Measurements from ENCODE around the gene ZNF609. TPM values are rescaled to one million over a fixed set of nuclear protein-coding genes. Genes with fewer than 3 reads are reported as not detected.
A peak's percentile ranks its signal among the peaks of the same experiment; 100 is the strongest.

The ZNF609 gene
- total RNA-seq, 1 donor from 2014 or later: 11.3 TPM

DNA sequence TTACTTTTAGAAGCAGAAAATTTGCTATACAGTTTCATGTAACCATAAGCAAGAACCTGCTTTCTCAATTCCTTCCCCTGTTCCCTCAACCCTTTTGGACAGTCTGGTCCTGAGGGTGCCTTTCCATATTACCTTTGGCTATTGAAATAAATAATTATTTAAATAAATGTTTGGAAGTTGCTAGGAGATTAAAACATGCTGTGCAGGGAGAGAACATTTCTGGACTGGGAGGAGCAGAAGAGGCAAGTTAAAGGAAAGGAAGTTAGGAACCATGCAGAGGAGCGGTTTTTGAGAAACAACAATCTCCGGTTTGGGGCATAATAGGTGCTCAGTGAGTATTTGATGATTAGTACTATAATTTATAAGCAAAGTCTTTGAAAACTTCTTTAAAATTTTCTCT is 41.8 kb downstream of the ZNF609 start:
- no peak for FAIRE-seq
- TF ChIP-seq, protein P1, sequence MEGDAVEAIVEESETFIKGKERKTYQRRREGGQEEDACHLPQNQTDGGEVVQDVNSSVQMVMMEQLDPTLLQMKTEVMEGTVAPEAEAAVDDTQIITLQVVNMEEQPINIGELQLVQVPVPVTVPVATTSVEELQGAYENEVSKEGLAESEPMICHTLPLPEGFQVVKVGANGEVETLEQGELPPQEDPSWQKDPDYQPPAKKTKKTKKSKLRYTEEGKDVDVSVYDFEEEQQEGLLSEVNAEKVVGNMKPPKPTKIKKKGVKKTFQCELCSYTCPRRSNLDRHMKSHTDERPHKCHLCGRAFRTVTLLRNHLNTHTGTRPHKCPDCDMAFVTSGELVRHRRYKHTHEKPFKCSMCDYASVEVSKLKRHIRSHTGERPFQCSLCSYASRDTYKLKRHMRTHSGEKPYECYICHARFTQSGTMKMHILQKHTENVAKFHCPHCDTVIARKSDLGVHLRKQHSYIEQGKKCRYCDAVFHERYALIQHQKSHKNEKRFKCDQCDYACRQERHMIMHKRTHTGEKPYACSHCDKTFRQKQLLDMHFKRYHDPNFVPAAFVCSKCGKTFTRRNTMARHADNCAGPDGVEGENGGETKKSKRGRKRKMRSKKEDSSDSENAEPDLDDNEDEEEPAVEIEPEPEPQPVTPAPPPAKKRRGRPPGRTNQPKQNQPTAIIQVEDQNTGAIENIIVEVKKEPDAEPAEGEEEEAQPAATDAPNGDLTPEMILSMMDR (IDR thresholded peaks at IDR 0.05; ENCODE audit: insufficient read depth, low read length, severe bottlenecking): no peak
- DNase-seq (ENCODE audit: low read depth): no peak
- Histone ChIP-seq H3K27me3 (ENCODE audit: control insufficient read depth, insufficient read depth, low read length) (no peaks in the 10 kb centered on the region), H3K4me3 (ENCODE audit: low read depth, low read length) (no peak overlapping the region), H3K36me3 (ENCODE audit: control insufficient read depth, insufficient read depth, low read length) (peaks cover 8% of the 10 kb centered on the region)

DNA sequence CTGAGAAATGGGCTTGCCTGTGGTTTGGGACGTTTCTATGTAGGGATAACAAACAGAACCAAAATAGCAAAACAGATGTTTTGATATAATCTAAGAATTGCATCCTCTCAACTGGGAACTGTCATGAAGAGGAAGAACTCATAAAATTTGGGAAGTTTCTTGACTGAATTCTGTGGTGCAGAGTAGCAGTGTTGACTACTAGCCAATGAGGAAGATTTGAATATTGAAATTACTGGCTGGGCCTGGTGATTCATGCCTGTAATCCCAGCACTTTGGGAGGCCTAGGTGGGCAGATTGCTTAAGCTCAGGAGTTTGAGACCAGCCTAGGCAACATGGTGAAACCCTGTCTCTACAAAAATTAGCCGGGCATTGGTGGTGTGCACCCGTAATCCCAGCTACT is 42.2 kb downstream of the ZNF609 start:
- TF ChIP-seq, protein P1 (IDR thresholded peaks at IDR 0.05; ENCODE audit: insufficient read depth, low read length, severe bottlenecking): no peak
- Histone ChIP-seq H3K27me3 (ENCODE audit: control insufficient read depth, insufficient read depth, low read length) (no peaks in the 10 kb centered on the region), H3K4me3 (ENCODE audit: low read depth, low read length) (no peak overlapping the region), H3K36me3 (ENCODE audit: control insufficient read depth, insufficient read depth, low read length) (peaks cover 8% of the 10 kb centered on the region)
- DNase-seq (ENCODE audit: low read depth) (peak; percentile 22), FAIRE-seq (no peak)

DNA sequence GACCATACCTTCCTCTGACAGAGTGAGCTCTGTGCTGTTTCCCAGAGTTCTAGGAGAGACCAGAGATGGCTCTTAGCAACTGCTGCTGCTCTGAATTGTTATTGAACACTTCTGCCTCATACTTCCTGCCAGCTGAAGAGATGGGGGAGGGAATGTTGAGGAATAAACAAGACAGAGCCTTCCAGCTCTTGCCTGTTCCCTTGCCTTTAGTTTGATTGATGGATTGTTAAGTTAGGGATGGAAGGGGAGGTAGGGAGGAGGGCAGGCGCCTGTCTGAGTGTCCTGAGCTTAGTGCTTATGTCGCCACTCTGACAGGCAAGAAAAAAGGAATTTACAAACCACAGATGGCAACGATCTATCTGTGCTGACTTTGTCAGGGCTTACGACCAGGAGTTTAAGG is 42.8 kb downstream of the ZNF609 start:
- FAIRE-seq (no peak), DNase-seq (ENCODE audit: low read depth) (no peak)
- H3K27me3 ChIP-seq (ENCODE audit: control insufficient read depth, insufficient read depth, low read length): no peaks in the 10 kb centered on the region
- peaks cover 8% of the 10 kb centered on the region for H3K36me3 ChIP-seq (ENCODE audit: control insufficient read depth, insufficient read depth, low read length)
- no peak overlapping the region for H3K4me3 ChIP-seq (ENCODE audit: low read depth, low read length)
- TF ChIP-seq, protein P1 (IDR thresholded peaks at IDR 0.05; ENCODE audit: insufficient read depth, low read length, severe bottlenecking): no peak

DNA sequence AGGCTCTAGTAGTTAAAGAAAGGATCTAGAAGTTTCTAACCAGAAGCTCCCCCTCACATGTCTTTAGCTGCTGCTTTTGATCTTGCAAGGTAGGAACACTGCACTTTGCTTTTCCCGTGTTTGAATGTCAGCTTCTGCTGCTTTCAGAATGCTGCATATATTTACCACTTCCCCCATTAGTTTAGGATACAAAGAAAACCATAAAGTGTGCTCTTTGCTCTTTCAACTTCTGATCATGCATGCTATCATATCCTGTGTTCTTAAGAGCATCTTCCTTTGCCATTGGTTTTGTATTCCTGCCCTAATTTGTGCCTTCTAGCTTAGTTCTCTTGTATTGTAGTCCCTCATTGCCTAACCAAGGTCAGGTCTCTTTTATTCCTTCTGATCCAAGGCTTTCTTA is 43.3 kb downstream of the ZNF609 start:
- FAIRE-seq (no peak), DNase-seq (ENCODE audit: low read depth) (no peak)
- Histone ChIP-seq H3K36me3 (ENCODE audit: control insufficient read depth, insufficient read depth, low read length) (peaks cover 8% of the 10 kb centered on the region), H3K27me3 (ENCODE audit: control insufficient read depth, insufficient read depth, low read length) (no peaks in the 10 kb centered on the region), H3K4me3 (ENCODE audit: low read depth, low read length) (no peak overlapping the region)
- TF ChIP-seq, protein P1 (IDR thresholded peaks at IDR 0.05; ENCODE audit: insufficient read depth, low read length, severe bottlenecking): no peak

DNA sequence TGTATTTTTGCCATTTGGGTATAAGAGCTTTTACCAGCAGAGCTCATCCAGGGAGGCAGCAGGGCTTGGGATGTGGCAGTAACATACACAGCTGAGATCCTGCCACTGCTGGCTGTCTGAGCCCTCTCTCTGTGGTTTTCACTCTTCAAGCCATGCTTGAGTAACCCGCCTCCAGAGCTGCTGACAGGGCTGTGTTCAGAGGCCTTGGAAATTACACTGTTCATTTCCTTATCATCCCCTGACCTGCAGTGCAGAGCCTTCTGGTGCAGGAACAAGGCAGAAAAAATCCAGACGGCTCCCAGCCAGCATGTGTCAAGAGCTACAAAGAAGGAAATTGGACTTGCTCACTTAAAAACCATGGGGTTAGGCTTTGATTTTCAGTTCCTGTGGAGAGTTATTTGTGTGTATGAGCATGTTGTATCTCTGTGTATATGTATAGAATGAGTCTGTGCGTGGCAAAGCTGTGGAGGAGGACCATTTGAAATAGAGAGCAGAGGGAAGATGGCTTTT is 47.0 kb downstream of the ZNF609 start:
- no peak overlapping the region for H3K4me3 ChIP-seq (ENCODE audit: low read depth, low read length)
- no peaks in the 10 kb centered on the region for H3K27me3 ChIP-seq (ENCODE audit: control insufficient read depth, insufficient read depth, low read length)
- TF ChIP-seq, protein P1 (IDR thresholded peaks at IDR 0.05; ENCODE audit: insufficient read depth, low read length, severe bottlenecking): no peak
- FAIRE-seq (no peak), DNase-seq (ENCODE audit: low read depth) (peak; percentile 10)
- H3K36me3 ChIP-seq (ENCODE audit: control insufficient read depth, insufficient read depth, low read length): no peaks in the 10 kb centered on the region

DNA sequence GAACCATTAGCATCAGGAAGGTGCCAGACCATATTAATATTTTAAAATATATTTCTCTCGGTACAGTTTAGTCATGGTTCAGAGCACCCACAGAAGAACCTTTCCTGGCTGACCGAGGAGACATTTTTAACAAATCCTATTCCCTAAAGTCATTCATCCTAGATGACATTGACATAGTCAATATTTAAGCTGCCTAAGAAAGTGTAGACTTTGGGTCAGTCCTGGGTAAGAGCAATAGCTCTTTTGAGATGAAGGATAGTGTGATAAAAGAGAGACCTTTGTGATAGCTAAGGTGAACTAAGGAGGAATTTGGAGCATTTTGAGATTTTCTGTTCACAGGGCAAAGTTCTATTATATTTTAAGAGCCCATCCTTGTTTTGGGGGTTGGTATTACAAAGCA is 47.5 kb downstream of the ZNF609 start:
- no peak for FAIRE-seq
- DNase-seq (ENCODE audit: low read depth): no peak
- no peaks in the 10 kb centered on the region for H3K27me3 ChIP-seq (ENCODE audit: control insufficient read depth, insufficient read depth, low read length)
- H3K36me3 ChIP-seq (ENCODE audit: control insufficient read depth, insufficient read depth, low read length): no peaks in the 10 kb centered on the region
- TF ChIP-seq, protein P1 (IDR thresholded peaks at IDR 0.05; ENCODE audit: insufficient read depth, low read length, severe bottlenecking): no peak
- H3K4me3 ChIP-seq (ENCODE audit: low read depth, low read length): no peak overlapping the region
